ENCODE results near the gene VGF. TPM values are rescaled to one million over a fixed set of nuclear protein-coding genes. Genes with fewer than 3 reads are reported as not detected.
"Not testable (repeated sequence)": the region's sequence is repeated elsewhere in the genome, so short reads cannot be mapped to it uniquely, and the experiment has no call there.

VGF gene
- polyA plus RNA-seq, 1 experiment = 0.16 TPM

GRCh38 chr7:101121991-101122932 is 43.1 kb downstream of the VGF start:
- H3K9me3 ChIP-seq (ENCODE audit: control insufficient read depth, insufficient read depth, low read length) = no peaks in the 10 kb centered on the region
- POLR2A ChIA-PET = interaction anchor here (0.6 to 2.1 kb wide), 6 partner anchors 10 to 1795 kb away, joined by 4 to 13 read pairs (median 11); partner anchors contain the start of gene TRIM56
- CTCF ChIA-PET = interaction anchor here (0.5 to 2.2 kb wide), 6 partner anchors 16 to 295 kb away, joined by 3 to 10 read pairs (median 3); partner anchors contain the start of genes EPHB4 and SRRT
- DNase-seq (ENCODE audit: low read depth, low spot score) = peak; percentile 96
- TF ChIP-seq, protein P1, sequence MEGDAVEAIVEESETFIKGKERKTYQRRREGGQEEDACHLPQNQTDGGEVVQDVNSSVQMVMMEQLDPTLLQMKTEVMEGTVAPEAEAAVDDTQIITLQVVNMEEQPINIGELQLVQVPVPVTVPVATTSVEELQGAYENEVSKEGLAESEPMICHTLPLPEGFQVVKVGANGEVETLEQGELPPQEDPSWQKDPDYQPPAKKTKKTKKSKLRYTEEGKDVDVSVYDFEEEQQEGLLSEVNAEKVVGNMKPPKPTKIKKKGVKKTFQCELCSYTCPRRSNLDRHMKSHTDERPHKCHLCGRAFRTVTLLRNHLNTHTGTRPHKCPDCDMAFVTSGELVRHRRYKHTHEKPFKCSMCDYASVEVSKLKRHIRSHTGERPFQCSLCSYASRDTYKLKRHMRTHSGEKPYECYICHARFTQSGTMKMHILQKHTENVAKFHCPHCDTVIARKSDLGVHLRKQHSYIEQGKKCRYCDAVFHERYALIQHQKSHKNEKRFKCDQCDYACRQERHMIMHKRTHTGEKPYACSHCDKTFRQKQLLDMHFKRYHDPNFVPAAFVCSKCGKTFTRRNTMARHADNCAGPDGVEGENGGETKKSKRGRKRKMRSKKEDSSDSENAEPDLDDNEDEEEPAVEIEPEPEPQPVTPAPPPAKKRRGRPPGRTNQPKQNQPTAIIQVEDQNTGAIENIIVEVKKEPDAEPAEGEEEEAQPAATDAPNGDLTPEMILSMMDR (IDR thresholded peaks at IDR 0.05; ENCODE audit: low read depth, low read length) = no peak
- peak overlapping the region; percentile 99 for H3K27ac ChIP-seq (ENCODE audit: low read depth, low read length)
- H3K4me3 ChIP-seq (ENCODE audit: low read depth, low read length) = peak overlapping the region; percentile 51
- H3K27me3 ChIP-seq (ENCODE audit: control insufficient read depth, insufficient read depth, low read length) = no peaks in the 10 kb centered on the region

DNA sequence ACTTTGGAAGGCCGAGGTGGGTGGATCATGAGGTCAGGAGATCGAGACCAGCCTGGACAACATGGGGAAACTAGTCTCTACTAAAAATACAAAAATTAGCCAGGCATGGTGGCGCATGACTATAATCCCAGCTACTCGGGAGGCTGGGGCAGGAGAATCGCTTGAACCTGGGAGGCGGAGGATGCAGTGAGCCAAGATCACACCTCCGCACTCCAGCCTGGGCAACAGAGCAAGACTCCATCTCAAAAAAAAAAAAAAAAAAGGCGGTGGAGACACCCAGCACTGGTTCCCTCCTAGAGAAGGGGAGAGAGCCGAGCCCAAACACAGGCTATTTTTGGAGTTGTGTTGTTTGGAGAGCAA is 43.8 kb downstream of the VGF start:
- H3K27me3 ChIP-seq (ENCODE audit: control insufficient read depth, insufficient read depth, low read length); H3K9me3 ChIP-seq (ENCODE audit: control insufficient read depth, insufficient read depth, low read length); DNase-seq (ENCODE audit: low read depth, low spot score); CTCF ChIA-PET; H3K4me3 ChIP-seq (ENCODE audit: low read depth, low read length): not testable (repeated sequence)
- peak overlapping the region; percentile 99 for H3K27ac ChIP-seq (ENCODE audit: low read depth, low read length)
- POLR2A ChIA-PET = interaction anchor here (0.7 to 2.1 kb wide), 5 partner anchors 10 to 318 kb away, joined by 4 to 13 read pairs (median 11); partner anchors contain the start of gene TRIM56

- Histone ChIP-seq H3K4me3 (ENCODE audit: low read depth, low read length) (no peak overlapping the region), H3K27me3 (ENCODE audit: control insufficient read depth, insufficient read depth, low read length) (no peaks in the 10 kb centered on the region), H3K27ac (ENCODE audit: low read depth, low read length) (peak overlapping the region; percentile 31), H3K9me3 (ENCODE audit: control insufficient read depth, insufficient read depth, low read length) (no peaks in the 10 kb centered on the region)
- POLR2A ChIA-PET = interaction anchor here (1.5 kb wide), 1 partner anchor 20 kb away, joined by 4 read pairs; no protein-coding TSS in a partner anchor
- TF ChIP-seq, protein P1 (IDR thresholded peaks at IDR 0.05; ENCODE audit: low read depth, low read length) = no peak
- no peak for DNase-seq (ENCODE audit: low read depth, low spot score)
- CTCF ChIA-PET = interaction anchor here (2.6 kb wide), 1 partner anchor 23 kb away, joined by 14 read pairs; no protein-coding TSS in a partner anchor
Observed at GRCh38 chr7:101120315-101120714, 45.1 kb downstream of the VGF start.

DNA sequence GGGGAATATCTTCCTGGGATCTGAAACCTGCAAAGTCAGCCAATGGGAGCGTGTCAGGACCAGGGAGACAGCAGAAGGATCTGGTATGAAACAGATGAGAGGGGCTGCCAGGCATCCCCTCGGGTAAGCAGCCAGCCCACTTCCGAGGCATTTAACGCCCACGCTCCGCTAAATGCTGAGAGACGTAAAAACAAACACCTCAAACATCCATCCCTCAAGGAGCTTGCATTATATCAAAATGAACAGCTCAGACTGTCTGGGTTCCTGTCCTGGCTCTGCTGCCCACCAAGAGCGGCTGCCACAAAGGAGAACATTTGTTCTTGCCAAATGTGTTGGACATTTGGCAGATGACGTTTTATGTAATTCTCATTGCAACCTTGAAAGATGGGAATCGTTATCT is 45.5 kb downstream of the VGF start:
- H3K9me3 ChIP-seq (ENCODE audit: control insufficient read depth, insufficient read depth, low read length) = no peaks in the 10 kb centered on the region
- no peak for DNase-seq (ENCODE audit: low read depth, low spot score)
- TF ChIP-seq, protein P1 (IDR thresholded peaks at IDR 0.05; ENCODE audit: low read depth, low read length) = no peak
- ChIA-PET CTCF (interaction anchor here (0.5 to 2.6 kb wide), 3 partner anchors 19 to 125 kb away, joined by 3 to 14 read pairs (median 3); partner anchors contain the start of gene FIS1), POLR2A (interaction anchor here (1.5 kb wide), 1 partner anchor 20 kb away, joined by 4 read pairs; no protein-coding TSS in a partner anchor)
- no peaks in the 10 kb centered on the region for H3K27me3 ChIP-seq (ENCODE audit: control insufficient read depth, insufficient read depth, low read length)
- no peak overlapping the region for H3K4me3 ChIP-seq (ENCODE audit: low read depth, low read length)
- peak overlapping the region; percentile 31 for H3K27ac ChIP-seq (ENCODE audit: low read depth, low read length)

DNA sequence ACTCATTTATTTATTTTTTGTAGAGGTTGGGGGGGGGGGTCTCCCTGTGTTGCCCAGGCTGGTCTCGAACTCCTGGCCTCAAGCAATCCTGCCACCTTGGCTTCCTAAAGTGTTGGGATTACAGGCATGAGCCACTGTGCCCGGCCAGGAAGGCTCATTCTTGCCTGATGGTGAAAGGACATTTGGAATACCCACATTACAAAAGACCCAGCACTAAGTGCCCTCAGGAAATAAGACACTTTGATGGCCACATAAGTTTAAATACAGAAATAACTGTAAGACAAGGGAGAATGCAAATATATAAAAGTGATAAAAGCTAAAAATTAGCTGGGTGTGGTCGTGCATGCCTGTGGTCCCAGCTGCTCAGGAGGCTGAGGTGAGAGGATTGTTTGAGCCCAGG is 46.5 kb downstream of the VGF start:
- Histone ChIP-seq H3K4me3 (ENCODE audit: low read depth, low read length) (no peak overlapping the region), H3K9me3 (ENCODE audit: control insufficient read depth, insufficient read depth, low read length) (no peaks in the 10 kb centered on the region), H3K27me3 (ENCODE audit: control insufficient read depth, insufficient read depth, low read length) (no peaks in the 10 kb centered on the region), H3K27ac (ENCODE audit: low read depth, low read length) (peak overlapping the region; percentile 80)
- TF ChIP-seq, protein P1 (IDR thresholded peaks at IDR 0.05; ENCODE audit: low read depth, low read length) = no peak
- CTCF ChIA-PET = interaction anchor here (2.6 kb wide), 1 partner anchor 25 kb away, joined by 14 read pairs; no protein-coding TSS in a partner anchor
- POLR2A ChIA-PET = interaction anchor here (0.7 to 3.0 kb wide), 2 partner anchors 19 to 507 kb away, joined by 4 to 24 read pairs; partner anchors contain the start of gene MOSPD3
- no peak for DNase-seq (ENCODE audit: low read depth, low spot score)

Measured in AG04450 (cell line).